ENCODE results near the gene STYXL2.

Gene STYXL2

DNA sequence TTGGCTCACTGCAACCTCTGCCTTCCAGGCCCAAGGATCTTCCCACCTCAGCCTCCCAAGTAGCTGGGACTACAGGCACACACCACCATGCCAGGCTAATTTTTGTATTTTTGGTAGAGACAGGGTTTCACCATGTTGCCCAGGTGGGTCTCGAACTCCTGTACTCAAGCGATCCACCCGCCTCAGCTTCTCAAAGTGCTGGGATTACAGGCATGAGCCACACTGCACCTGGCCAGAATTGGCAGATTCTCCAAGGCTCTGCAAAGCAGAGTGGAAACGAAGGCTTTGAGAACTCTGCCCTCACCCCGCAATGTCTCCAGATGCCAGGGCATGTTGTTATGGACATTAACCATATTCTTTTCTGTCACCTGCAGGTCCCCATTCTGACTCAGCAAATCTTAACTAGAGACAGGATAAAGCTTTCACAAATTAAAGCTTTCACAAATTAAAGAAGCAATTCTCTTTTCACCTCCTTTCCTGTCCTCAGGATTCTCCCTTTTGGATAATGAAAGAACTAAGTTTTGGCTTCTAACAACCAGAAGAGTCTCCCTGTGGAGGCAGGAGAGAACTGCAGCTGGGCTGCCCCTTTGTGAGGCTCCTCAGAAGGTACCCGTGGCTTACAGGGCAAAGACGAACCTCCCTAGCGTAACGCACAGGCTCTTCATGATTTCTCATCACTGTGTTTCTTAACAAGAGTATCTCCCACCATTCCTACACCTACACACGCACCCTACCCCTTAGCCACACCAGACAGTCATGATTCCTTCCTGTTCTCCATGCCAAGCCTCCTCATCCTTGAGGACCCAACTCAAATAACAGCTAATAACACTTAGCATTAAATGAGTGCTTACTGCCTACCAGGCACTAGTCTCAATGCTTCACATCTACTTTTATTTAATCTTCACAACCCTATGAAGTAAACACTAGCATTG lies 33.5 kb upstream of the STYXL2 start:
- no peak for DNase-seq (ENCODE audit: low read depth in 1 of 2, low spot score in 1 of 2)
- TF ChIP-seq, protein P1, sequence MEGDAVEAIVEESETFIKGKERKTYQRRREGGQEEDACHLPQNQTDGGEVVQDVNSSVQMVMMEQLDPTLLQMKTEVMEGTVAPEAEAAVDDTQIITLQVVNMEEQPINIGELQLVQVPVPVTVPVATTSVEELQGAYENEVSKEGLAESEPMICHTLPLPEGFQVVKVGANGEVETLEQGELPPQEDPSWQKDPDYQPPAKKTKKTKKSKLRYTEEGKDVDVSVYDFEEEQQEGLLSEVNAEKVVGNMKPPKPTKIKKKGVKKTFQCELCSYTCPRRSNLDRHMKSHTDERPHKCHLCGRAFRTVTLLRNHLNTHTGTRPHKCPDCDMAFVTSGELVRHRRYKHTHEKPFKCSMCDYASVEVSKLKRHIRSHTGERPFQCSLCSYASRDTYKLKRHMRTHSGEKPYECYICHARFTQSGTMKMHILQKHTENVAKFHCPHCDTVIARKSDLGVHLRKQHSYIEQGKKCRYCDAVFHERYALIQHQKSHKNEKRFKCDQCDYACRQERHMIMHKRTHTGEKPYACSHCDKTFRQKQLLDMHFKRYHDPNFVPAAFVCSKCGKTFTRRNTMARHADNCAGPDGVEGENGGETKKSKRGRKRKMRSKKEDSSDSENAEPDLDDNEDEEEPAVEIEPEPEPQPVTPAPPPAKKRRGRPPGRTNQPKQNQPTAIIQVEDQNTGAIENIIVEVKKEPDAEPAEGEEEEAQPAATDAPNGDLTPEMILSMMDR (IDR thresholded peaks at IDR 0.05; ENCODE audit: insufficient read depth, low read length): no peak
- TF ChIP-seq, protein P2, sequence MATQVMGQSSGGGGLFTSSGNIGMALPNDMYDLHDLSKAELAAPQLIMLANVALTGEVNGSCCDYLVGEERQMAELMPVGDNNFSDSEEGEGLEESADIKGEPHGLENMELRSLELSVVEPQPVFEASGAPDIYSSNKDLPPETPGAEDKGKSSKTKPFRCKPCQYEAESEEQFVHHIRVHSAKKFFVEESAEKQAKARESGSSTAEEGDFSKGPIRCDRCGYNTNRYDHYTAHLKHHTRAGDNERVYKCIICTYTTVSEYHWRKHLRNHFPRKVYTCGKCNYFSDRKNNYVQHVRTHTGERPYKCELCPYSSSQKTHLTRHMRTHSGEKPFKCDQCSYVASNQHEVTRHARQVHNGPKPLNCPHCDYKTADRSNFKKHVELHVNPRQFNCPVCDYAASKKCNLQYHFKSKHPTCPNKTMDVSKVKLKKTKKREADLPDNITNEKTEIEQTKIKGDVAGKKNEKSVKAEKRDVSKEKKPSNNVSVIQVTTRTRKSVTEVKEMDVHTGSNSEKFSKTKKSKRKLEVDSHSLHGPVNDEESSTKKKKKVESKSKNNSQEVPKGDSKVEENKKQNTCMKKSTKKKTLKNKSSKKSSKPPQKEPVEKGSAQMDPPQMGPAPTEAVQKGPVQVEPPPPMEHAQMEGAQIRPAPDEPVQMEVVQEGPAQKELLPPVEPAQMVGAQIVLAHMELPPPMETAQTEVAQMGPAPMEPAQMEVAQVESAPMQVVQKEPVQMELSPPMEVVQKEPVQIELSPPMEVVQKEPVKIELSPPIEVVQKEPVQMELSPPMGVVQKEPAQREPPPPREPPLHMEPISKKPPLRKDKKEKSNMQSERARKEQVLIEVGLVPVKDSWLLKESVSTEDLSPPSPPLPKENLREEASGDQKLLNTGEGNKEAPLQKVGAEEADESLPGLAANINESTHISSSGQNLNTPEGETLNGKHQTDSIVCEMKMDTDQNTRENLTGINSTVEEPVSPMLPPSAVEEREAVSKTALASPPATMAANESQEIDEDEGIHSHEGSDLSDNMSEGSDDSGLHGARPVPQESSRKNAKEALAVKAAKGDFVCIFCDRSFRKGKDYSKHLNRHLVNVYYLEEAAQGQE (IDR thresholded peaks at IDR 0.05; ENCODE audit: insufficient replicate concordance, low read depth): no peak
- TF ChIP-seq SPI1 (IDR thresholded peaks at IDR 0.05; ENCODE audit: borderline replicate concordance, low read depth) (no peak), POLR2AphosphoS5 (IDR thresholded peaks at IDR 0.05; ENCODE audit: low read depth) (no peak), GABPA (IDR thresholded peaks at IDR 0.05; ENCODE audit: low read depth) (no peak)

GRCh38 chr1:167061073-167061464 lies 32.8 kb upstream of the STYXL2 start:
- no peak overlapping the region for H3K27ac ChIP-seq (replicated peaks)
- TF ChIP-seq, protein P2 (IDR thresholded peaks at IDR 0.05; ENCODE audit: insufficient replicate concordance, low read depth): no peak
- TF ChIP-seq GABPA (IDR thresholded peaks at IDR 0.05; ENCODE audit: low read depth): no peak
- no peak for TF ChIP-seq POLR2AphosphoS5 (IDR thresholded peaks at IDR 0.05; ENCODE audit: low read depth)
- no peak for TF ChIP-seq SPI1 (IDR thresholded peaks at IDR 0.05; ENCODE audit: borderline replicate concordance, low read depth)
- TF ChIP-seq, protein P1 (IDR thresholded peaks at IDR 0.05; ENCODE audit: insufficient read depth, low read length): no peak
- no peaks in the 10 kb centered on the region for H3K27me3 ChIP-seq (ENCODE audit: insufficient read depth, poor library complexity, severe bottlenecking)
- no peak for DNase-seq (ENCODE audit: low read depth in 1 of 2, low spot score in 1 of 2)
- H3K4me3 ChIP-seq (replicated peaks; ENCODE audit: insufficient read depth, low read length): no peak overlapping the region

More for the DNA sequence above, 33.5 kb upstream of the STYXL2 start:
- no peaks in the 10 kb centered on the region for H3K27me3 ChIP-seq (ENCODE audit: insufficient read depth, poor library complexity, severe bottlenecking)
- no peak overlapping the region for H3K27ac ChIP-seq (replicated peaks)
- H3K4me3 ChIP-seq (replicated peaks; ENCODE audit: insufficient read depth, low read length): no peak overlapping the region

DNA sequence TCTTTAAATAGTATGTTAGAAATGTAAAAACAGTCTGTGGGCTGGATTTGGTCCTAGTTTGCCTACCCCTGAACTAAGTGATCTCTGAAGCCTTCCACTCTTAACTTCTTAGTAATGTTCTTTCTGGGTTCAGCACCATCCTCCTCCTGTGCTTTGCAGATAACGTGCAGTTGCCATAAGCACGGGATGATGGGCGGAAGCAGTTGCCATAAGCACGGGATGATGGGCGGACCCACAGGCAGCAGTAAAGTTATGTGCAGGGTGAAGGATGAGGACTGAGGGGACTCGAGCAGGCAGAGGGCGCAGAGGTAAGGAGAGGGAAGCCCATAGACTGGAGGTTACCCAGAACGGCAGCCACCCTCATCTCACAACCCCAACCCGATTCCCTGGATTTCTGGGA lies 29.3 kb upstream of the STYXL2 start:
- Histone ChIP-seq H3K4me3 (replicated peaks; ENCODE audit: insufficient read depth, low read length) (no peak overlapping the region), H3K27ac (replicated peaks) (no peak overlapping the region), H3K27me3 (ENCODE audit: insufficient read depth, poor library complexity, severe bottlenecking) (no peaks in the 10 kb centered on the region)
- DNase-seq (ENCODE audit: low read depth in 1 of 2, low spot score in 1 of 2): no peak
- TF ChIP-seq POLR2AphosphoS5 (IDR thresholded peaks at IDR 0.05; ENCODE audit: low read depth) (no peak), GABPA (IDR thresholded peaks at IDR 0.05; ENCODE audit: low read depth) (no peak), SPI1 (IDR thresholded peaks at IDR 0.05; ENCODE audit: borderline replicate concordance, low read depth) (no peak)
- TF ChIP-seq, protein P2 (IDR thresholded peaks at IDR 0.05; ENCODE audit: insufficient replicate concordance, low read depth): no peak
- TF ChIP-seq, protein P1 (IDR thresholded peaks at IDR 0.05; ENCODE audit: insufficient read depth, low read length): no peak

All from HL-60 (cell line).